Suprapubic skin (tissue), 4 donors: ENCODE results near the gene WDR33. TPM values are rescaled to one million over a fixed set of nuclear protein-coding genes. Genes with fewer than 3 reads are reported as not detected.

Experiments
- DNase-seq, 2 donors: peaks; one replicate each; pipeline ENCODE4 v3.0.0-alpha.2; 2019; ENCODE audit warnings: low spot score in 2 of 2
- H3K27ac ChIP-seq: fragments of 200-600 bp; sonication (generic); one replicate; pipeline ENCODE4 v1.5.1; 2019
- H3K27me3 ChIP-seq: fragments of 200-600 bp; sonication (generic); one replicate; pipeline ENCODE4 v1.5.1; 2019
- H3K36me3 ChIP-seq: fragments of 200-600 bp; sonication (generic); one replicate; pipeline ENCODE4 v1.5.1; 2019
- H3K4me1 ChIP-seq: fragments of 200-600 bp; sonication (generic); one replicate; pipeline ENCODE4 v1.5.1; 2019
- H3K4me3 ChIP-seq: fragments of 200-600 bp; sonication (generic); one replicate; pipeline ENCODE4 v1.5.1; 2019; ENCODE audit warnings: mild to moderate bottlenecking
- H3K9me3 ChIP-seq: fragments of 200-600 bp; sonication (generic); one replicate; pipeline ENCODE4 v1.5.1; 2019
- CTCF ChIP-seq, 2 donors: fragments of 200-600 bp in 1 of 2; fragments of 450-650 bp in 1 of 2; sonication (generic) in 1 of 2; IDR thresholded peaks; one replicate each; pipeline ENCODE4 v1.5.1; 2016 to 2019; ENCODE audit warnings: antibody characterized with exemption in 2 of 2, mild to moderate bottlenecking in 1 of 2, moderate library complexity in 1 of 2
- EP300 ChIP-seq: sonication (generic); formaldehyde crosslinking; IDR thresholded peaks from one replicate; pipeline ENCODE4 v1.6.1; 2017; ENCODE audit warnings: antibody characterized with exemption
- POLR2A ChIP-seq, 2 donors: fragments of 450-650 bp; IDR thresholded peaks; one replicate each; pipeline ENCODE4 v1.6.1; 2017; ENCODE audit warnings: antibody characterized with exemption in 2 of 2, mild to moderate bottlenecking in 2 of 2, moderate library complexity in 2 of 2
- POLR2AphosphoS5 ChIP-seq, 3 donors: sonication (generic); formaldehyde crosslinking; IDR thresholded peaks; one replicate each; pipeline ENCODE4 v1.6.1; 2017; ENCODE audit warnings: antibody characterized with exemption in 3 of 3
- WGBS: methylation state at CpG from one replicate; pipeline ENCODE4 v1.1.5; 2018; 5-methylcytosine and 5-hydroxymethylcytosine counted together
- total RNA-seq, 4 donors: library from RNA; depleted of rRNA; stranded (reverse); fragments of >200 nt; gene quantifications; one replicate each; pipeline ENCODE4 v1.1.0, GENCODE V29; 2016

The WDR33 gene
- total RNA-seq, 4 donors from 2014 or later: 31.9 to 85.8 (median 44.1) TPM

DNA sequence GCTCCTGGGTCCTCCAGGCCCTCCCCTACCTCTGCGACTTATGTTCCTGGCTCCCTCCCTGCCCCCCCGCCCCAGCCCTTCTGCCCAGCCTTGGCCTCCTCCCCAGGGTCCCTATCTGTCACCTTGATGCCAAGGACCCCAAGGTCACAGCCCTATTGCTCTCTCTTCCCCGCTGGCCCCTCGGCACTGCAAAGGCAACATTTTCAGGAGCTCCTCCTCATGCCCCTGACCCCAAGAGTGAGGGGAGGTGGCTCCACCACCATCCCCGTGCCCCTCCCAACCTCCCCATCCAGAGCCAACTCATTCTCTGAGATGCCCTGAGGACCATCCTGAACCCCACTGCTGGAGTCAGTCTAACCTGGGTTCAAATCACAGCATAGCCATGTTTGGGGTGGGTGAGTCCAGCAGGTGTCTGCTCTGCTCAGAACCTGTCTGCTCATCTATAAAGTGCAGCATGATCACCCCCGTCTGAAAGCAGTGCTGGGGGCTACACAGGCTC, 147.4 kb downstream of the WDR33 start:
- peak in 1 of 2 donors; percentile 47 for DNase-seq
- H3K27me3 ChIP-seq: peaks cover 6% of the 10 kb centered on the region
- H3K27ac ChIP-seq: peak overlapping the region; percentile 73
- TF ChIP-seq CTCF (IDR thresholded peaks at IDR 0.05) (no peak), POLR2A (IDR thresholded peaks at IDR 0.05) (no peak), POLR2AphosphoS5 (IDR thresholded peaks at IDR 0.05) (no peak), EP300 (no peak)
- no peaks in the 10 kb centered on the region for H3K36me3 ChIP-seq
- H3K4me3 ChIP-seq: peak overlapping the region; percentile 39
- WGBS: 83% methylated on average over 5 of the region's 6 CpGs
- no peaks in the 10 kb centered on the region for H3K9me3 ChIP-seq
- H3K4me1 ChIP-seq: peaks cover 54% of the 10 kb centered on the region

DNA sequence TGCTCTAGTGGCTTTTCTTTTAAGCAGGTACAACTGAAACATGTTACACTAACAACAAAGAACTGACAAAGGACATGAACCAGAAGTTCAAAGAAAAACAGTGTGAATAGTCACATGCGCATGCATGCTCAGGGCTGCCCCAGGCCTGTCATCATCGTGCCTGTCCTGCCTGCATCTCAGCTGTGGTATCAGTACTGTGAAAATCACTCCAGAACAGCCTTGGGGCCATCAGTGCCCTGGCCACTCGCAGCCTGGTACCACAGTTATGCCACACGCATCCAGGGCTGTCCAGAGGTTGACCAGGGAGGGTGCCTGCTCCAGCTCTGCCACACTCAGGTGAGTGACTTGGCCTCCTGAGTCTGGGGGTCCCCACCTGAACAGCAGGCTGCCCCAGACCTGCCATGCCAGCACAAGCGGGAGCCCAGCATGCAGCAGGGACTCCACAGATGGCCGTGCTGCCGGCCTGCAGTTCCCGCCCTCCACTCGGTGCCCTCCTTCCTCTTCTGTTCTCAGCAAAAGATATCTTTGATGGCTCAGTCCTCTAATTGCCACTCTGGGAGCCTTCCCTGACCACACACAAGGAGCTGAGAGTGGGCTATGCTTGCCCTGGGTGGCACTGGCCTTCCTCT, 147.9 kb downstream of the WDR33 start:
- 66% methylated on average over 7 of the region's 9 CpGs for WGBS
- Histone ChIP-seq H3K9me3 (no peaks in the 10 kb centered on the region), H3K4me1 (peaks cover 55% of the 10 kb centered on the region), H3K27ac (peak overlapping the region; percentile 73), H3K27me3 (peaks cover 6% of the 10 kb centered on the region), H3K4me3 (no peak overlapping the region), H3K36me3 (no peaks in the 10 kb centered on the region)
- no peak for TF ChIP-seq EP300
- no peak for TF ChIP-seq POLR2AphosphoS5 (IDR thresholded peaks at IDR 0.05)
- no peak for TF ChIP-seq CTCF (IDR thresholded peaks at IDR 0.05)
- TF ChIP-seq POLR2A (IDR thresholded peaks at IDR 0.05): no peak
- DNase-seq: peak; percentile 55 to 56

- no peaks in the 10 kb centered on the region for H3K9me3 ChIP-seq
- no peaks in the 10 kb centered on the region for H3K36me3 ChIP-seq
- H3K4me1 ChIP-seq: peaks cover 55% of the 10 kb centered on the region
- peaks cover 6% of the 10 kb centered on the region for H3K27me3 ChIP-seq
- H3K27ac ChIP-seq: peak overlapping the region; percentile 75
- TF ChIP-seq POLR2AphosphoS5 (IDR thresholded peaks at IDR 0.05) (no peak), EP300 (no peak), CTCF (IDR thresholded peaks at IDR 0.05) (no peak), POLR2A (IDR thresholded peaks at IDR 0.05) (no peak)
- H3K4me3 ChIP-seq: no peak overlapping the region
- WGBS: 68% methylated on average over 3 of the region's 9 CpGs
- DNase-seq: peak; percentile 47 to 59
These were observed 148.9 kb downstream of the WDR33 start for GRCh38 chr2:127661949-127662510.

- WGBS: 86% methylated on average over 8 of the region's 14 CpGs
- no peak for TF ChIP-seq POLR2AphosphoS5 (IDR thresholded peaks at IDR 0.05)
- no peak for TF ChIP-seq POLR2A (IDR thresholded peaks at IDR 0.05)
- no peak for TF ChIP-seq EP300
- TF ChIP-seq CTCF (IDR thresholded peaks at IDR 0.05): no peak
- H3K4me1 ChIP-seq: peaks cover 55% of the 10 kb centered on the region
These were observed 149.8 kb downstream of the WDR33 start for GRCh38 chr2:127661072-127661649.

DNA sequence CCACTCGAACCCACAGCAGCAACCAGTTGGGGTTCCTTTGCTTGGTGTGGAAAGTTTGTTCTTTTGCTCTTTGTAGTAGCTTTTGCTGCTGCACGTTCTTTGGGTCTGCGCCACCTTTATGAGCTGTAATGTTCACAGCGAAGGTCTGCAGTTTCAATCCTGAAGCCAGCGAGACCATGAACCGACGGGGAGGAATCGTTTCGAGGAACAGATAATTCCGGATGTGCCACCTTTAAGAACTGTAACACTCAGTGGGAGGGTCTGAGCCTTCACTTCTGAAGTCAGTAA, 150.7 kb downstream of the WDR33 start:
- no peak for TF ChIP-seq EP300
- no peak for TF ChIP-seq POLR2AphosphoS5 (IDR thresholded peaks at IDR 0.05)
- no peak for TF ChIP-seq CTCF (IDR thresholded peaks at IDR 0.05)
- no peak for TF ChIP-seq POLR2A (IDR thresholded peaks at IDR 0.05)
- DNase-seq: peak in 1 of 2 donors; percentile 34
- Histone ChIP-seq H3K4me1 (peaks cover 50% of the 10 kb centered on the region), H3K36me3 (no peaks in the 10 kb centered on the region), H3K9me3 (no peaks in the 10 kb centered on the region), H3K27ac (peak overlapping the region; percentile 75), H3K4me3 (no peak overlapping the region), H3K27me3 (peaks cover 6% of the 10 kb centered on the region)
- WGBS: 94% methylated on average over 10 of the region's 10 CpGs

More at GRCh38 chr2:127661072-127661649, 149.8 kb downstream of the WDR33 start:
- Histone ChIP-seq H3K9me3 (no peaks in the 10 kb centered on the region), H3K27me3 (peaks cover 6% of the 10 kb centered on the region), H3K36me3 (no peaks in the 10 kb centered on the region), H3K4me3 (no peak overlapping the region), H3K27ac (peak overlapping the region; percentile 75)
- DNase-seq: peak in 1 of 2 donors; percentile 37
